Middle frontal gyrus (tissue), 1 donor: Measurements from ENCODE around the gene MEF2D.

Source experiments
- DNase-seq: peaks from one replicate; pipeline ENCODE4 v3.0.0-alpha.2; 2015; ENCODE audit warnings: low spot score; ENCODE audit errors: extremely low spot score

Gene MEF2D

DNA sequence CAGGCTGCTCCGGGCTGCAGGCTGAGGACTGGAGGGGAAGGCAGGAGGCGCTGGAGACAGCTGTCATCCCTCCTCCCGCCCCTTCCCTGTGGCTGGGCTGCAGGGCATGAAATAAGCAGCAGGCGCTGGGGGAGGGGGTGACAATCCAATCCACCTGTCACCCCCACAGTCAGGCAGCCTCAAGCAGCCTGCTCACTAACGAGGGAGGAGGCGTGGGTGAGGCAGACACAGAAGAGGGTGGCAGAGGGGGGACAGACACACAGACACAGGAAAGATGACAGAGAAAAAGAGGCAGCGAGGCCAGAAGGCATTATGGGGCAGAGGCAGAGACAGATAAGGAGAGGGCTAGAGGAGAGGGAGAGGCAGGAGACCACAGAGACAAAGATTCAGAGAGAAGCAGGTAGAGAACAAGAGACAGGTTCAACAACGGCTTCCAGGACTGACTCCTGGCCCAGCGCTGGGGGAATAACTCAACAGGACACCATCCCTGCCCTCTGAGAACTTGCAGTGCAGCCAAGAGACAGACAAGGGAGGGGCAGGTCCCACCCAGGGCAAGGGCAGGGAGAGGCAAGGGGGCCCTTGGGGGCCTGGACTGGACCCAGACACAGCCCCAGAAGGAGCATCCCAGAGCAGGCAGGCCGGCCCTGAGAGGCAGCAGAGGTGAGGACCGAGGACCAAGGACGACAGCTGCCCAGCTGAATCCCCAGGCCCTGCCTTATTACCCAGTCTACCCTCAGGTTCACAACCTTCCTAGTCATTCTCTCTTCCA lies 11.2 kb downstream of the MEF2D start:
- no peak for DNase-seq

DNA sequence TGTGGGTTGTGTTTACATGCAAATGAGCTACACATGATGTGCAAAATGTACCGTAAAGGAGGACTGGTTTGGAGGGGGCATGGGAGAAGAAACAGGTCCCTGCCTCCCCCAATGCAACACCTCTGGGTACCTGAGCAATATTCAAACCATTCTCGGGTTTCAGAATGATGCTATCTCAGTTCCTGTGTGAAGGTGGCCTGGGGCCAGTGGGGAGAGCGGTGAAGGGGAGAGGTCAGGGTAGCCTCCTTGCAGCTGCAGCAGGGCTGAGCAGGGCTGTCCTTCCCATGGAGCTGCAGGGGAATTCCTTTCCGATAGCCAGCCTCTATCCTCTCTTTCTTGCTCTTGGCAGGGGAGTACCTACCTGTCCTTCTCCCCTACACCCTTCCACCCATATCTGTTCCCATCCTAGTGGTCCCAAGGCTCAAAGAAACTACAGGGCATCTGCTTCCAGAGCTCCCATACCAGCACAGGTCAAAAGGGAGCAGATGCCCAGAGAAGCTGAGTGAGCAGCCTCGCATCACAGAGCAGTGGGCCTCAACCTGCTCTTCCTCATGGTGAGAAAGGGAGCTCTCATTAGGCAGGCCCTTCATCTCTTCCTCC lies 11.9 kb downstream of the MEF2D start:
- DNase-seq = no peak

DNA sequence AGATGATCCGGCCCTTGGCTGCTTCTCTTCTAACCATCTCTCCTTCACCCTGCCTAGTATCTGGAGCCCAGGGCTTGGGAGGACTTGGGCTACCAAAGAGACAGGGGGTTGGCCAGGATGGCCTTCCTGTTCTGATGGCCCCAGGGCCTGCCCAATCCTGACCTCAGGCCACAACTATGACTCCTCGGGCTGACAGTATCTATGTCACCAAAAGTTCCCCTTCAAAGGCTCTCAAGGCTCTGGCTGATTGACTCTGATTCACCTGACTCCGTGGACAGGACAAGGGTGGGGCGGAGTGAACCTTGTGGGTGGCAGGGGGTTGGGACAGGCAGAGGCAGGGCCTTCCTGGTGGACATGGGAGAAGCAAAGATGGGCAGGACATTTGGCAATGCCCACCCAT lies 12.7 kb downstream of the MEF2D start:
- no peak for DNase-seq

DNA sequence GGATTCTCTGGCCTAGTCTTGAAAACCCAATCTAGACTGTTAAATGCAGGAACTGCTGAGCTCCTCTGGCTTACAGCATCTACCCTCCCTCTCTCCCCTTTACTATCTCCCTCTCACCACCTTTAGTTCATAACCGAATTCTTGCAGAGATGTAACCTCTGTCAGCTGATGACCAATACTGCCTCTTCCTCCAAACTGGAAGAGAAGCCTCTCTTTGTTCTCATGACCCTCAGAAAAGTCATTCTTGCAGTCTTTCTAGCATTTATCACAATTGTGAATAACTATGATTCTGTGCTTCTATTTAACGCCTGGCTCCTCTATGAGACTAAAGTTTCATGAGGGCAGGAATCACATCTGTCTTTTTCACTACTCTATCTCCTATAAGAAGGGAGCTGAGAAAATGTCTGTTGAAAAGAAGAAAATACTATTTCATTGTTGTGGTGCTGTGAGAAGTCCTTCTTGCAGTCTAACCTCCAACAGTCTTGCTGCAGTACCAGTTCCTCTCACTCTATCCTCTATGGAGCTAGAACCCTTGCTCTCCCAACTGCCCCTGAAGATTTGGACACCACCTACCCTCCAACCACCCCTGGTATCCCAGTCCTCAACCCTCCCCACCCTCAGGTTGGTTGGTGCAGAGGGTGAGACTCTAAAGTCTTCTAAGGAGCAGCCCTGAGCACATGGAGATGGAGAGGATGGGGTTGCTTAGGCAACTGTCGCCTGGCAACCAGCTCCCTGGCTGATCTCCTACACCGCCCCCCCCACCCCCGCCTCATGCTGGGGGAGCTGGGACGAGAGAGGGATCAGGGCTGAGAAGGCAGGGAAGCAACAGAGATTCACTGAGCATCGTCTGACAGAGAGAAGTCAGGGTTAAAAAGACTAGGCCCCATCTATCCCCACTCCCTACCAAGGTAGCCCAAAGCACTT lies 13.9 kb downstream of the MEF2D start:
- no peak for DNase-seq

DNA sequence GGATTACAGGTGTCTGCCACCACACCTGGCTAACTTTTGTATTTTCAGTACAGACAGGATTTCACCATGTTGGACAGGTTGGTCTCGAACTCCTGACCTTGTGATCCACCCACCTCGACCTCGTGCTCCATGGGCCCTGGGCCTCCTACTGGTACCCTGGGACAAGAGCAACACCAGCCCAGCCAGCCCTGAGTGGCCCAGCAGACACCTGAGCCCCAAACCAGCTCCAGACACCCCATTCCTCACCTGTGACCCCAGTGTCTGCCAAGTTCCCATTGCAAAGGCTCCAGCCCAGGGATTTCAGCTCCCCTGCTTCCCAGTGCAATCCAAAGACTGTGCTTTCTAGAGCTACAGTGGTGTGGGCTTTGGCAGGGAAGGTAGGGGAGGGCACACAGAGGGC lies 14.6 kb downstream of the MEF2D start:
- DNase-seq = no peak

DNA sequence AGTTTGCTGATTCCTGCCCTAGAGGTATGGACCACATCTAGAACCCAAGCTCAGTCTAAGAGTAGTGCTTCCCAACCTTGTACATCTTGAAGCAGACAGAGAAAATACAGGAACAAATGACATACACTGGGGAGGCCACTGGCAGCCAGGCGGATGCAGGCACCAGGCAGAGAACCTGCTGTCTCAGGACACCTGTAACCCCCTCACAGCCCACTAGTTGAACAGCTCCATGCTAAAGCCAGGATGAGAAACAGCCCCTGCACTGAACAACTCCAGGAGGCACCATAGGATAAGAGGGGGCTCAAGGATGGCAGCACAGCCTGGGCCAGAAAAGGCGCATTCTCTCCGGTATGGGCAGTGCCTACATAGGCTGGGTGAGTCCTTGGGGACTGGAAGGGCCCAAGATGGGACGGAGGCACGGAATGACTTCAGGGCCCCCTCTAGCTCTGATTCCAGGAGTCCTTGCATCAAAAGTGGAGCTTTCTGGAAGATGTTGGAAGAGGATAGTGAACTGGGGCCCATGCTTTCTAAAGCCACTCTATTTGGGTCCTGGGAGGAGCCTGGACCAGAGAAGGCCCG lies 16.0 kb downstream of the MEF2D start:
- DNase-seq = no peak

DNA sequence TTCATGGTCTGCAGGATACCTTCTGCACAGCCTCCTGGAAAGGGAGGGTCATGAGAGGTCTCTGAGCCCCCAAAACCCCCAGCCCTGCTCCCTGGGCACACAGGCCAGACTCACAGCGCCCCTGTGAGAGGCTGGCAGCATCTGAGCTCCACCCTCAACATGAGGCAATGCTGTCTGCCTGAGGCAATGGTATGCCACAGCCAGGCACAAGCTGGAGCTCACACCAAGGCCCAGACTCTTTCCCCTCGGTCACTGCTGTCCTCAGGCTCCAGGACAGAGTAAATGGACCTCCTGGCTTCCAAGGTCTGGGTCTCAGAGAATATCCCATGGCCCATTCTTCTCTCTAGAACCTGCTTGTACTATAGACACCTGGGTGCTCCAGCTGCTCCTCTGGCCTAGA lies 17.2 kb downstream of the MEF2D start:
- DNase-seq = no peak

DNA sequence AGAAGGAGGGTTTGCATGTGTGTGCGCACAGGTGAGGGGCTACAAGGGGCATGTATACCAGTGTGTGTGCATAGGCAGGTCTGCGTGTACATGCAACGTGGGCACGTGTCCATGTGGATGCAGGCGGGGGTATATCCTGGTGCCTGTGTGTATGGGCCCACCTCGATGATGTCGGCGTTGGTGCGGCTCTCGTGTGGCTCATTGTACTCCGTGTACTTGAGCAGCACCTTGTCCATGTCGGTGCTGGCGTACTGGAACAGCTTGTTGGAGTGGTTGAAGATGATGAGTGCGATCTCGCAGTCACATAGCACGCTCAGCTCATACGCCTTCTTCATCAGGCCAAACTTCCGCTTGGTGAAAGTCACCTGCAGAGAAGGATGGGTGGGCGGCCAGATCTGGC lies 18.3 kb downstream of the MEF2D start:
- no peak for DNase-seq

DNA sequence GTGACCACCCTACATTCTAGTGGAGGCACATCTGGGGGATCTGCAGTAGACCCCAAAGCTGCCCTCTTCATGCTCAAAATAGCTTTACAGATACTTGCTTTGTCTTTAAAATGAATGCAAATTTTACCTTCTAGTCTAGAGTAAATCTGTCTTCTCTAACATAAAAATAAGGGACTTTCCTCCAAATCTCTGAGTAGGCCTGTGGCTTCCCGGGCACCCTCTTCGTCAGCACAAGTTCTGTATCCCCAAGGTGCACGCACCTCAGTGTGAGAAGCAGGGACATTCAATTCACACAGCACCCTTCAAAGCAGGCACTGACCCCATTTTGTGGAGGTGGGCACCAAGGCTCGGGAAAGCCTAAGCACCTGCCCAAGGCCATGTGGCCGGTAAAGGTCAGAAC lies 19.0 kb downstream of the MEF2D start:
- DNase-seq = no peak

DNA sequence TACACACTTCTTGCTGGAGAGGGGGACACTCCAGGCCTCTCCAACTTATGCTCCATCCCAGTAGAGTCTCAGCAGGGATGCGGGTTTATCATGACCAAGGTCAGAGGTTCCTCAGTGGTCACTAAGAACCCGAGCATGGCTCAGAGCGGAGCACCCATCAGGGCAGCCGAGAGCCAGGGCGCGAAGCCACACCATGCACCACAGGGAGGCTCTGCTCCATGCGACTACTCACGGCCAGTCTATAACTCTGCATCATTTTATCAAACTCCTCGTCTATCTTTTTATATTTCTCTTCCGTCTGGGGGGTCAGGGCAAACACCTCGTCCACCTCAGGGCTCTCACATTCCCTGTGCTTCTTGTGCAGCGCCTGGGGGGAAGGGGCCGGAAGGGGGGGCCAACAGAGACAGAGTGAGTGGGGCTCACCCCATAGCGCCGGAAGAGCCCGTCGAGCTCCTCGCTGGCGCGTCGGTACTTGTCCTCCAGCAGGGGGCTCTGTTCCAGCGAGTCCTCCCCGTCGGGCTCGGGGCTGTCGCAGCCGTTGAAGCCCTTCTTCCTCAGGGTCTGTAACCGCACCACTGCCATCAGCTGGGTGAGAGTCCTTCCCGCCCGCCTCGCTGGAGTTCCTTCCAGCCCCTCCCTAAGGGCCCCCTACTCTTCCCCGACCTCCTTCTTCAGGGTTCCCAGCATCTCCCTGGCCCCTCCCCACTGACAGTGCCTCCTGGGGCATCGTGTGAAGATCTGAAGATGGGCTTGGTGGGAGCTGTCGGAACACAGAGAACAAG lies 20.0 kb downstream of the MEF2D start:
- no peak for DNase-seq

DNA sequence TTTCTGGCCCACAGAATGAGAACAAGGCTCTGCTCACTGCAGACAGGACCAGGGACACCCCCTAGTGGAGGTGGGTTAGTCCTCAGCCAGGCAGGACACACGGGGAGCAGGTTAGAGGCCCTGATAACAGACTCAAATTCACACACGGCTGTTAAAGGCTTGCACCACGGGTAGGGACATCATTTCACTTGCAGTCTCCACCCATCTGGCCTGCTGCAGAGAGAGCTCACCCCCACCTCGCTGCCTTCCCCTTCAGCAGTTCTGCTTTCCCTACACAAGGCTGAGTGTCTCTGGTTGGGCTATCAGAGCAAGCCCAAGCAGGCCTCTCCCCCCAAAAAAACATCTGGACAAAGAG lies 20.6 kb downstream of the MEF2D start:
- no peak for DNase-seq

DNA sequence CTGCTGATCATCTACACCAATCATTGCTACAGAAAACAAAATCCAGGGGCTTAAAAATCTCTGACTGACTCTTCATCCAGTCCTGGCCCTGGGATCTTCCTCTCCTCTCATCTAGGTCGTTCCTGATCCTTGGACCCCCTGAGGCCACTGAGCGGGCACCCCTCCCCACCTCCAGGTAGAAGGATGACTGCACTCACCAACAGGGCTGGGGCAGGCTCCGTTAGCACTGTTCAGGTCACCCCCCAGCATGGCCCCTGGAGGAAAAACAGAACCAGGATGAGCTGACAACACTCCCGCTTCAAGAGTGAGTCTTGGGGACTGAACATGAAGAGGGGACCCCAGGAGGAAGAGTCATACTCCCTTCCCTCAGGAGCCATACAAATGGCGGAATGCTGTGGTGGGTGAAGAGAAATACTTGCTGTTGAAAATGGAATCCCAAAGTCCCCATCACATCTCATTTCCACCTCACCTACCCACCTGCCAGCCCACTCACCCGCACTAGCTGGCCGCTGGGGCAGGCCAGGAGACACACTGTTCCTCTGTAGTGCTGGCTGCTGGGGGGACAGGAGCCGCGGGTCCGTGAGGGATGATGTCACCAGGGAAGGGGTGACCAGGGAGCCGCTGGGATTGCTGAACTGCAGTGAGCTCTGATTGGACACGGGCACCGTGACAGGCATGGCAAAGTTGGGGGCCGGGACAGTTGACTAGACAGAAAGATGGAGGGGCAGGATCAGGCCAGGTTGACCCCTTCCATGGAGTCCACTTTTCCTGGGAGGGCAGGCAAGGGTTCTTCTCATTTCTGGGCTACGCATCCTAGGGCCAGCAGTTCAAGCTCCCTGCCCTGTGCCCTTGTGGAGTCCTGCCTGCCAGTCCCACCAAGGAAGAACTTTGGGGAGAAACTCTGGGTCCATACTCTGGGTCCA lies 21.2 kb downstream of the MEF2D start:
- no peak for DNase-seq

DNA sequence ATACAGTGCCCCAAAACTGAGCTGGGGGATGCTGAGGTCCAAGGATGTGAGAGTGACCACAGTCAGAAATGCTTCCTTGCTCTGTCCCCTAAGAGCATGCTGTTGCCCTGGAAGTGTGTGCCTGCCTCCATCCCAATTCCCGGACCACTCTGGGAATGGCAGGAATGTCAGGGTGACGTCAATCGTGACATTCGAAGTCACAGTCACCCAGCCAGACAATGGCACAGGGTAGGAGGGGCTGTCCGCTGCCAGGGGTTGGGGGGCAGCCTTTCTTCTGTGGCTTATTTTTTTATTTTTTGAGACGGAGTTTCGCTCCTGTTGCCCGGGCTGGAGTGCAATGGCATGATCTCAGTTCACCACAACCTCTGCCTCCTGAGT lies 22.3 kb downstream of the MEF2D start:
- DNase-seq = no peak

DNA sequence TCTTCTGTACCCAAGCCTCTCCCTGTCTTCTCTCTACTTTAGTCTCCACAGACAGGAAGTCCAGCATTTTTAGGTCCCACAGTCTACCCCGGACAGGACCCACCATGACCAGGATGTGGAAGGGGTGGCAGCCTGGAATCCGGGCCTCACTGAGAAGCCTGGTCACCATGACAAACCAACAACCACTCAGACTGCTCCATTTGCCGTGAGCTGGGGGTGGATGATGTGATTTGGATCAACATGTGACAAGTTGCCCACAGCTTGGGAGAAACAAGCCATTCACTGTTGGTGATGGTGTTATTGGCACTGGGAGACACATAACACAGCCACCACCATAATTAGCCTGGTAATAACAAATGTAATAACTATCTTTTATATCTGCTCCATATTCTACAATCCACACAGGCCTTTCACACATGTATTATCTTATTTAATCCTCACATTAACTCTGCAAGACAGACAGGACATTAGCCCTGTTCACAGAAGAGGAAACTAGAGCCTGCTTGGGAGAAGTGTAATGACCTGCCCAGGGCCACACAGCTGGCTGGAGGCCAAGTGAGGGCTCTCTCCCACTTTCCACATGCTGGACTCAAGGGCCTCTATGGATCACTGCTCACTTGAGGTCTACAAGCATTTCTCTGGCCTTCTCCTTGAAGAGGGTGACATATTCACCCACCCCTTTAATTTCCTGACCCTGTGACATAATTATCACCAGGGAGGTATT lies 22.9 kb downstream of the MEF2D start:
- no peak for DNase-seq

DNA sequence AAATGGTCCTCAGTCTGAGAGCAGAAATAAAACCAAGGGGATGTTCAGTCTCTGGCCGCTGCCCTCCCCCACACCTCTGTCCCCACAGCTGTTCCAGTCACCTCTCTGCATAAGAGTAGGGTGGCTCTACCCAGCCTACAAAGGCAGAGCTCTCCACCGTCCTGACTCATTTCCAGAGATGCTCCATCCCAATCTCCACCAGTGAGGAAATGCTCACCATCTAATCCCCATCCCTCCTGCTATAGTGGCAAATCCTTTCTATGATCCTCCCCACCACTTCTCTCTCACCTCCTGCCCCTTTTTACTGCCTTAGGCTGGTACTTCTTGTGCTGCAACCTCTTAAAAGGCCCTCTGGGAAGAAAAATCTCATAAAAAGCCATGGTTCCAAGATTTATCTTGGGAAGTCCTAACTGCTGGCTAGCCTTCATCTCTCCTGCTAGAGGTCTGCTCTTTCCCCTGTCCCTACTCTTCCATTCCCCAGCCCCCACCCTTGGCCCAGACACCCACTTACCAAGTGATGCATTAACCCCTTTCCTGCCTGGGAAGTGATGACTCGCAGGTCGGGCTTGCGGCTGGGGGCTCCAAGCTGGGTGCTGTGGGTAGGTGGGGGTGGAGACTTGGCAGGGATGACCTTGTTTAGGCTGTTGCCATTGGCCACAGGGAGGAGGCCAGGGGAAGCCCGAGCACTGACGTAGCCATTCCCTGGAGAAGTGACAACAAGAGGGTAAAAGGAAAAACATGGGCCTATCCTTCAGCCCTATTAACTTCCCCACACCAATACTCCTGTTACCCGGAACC lies 23.9 kb downstream of the MEF2D start:
- no peak for DNase-seq

DNA sequence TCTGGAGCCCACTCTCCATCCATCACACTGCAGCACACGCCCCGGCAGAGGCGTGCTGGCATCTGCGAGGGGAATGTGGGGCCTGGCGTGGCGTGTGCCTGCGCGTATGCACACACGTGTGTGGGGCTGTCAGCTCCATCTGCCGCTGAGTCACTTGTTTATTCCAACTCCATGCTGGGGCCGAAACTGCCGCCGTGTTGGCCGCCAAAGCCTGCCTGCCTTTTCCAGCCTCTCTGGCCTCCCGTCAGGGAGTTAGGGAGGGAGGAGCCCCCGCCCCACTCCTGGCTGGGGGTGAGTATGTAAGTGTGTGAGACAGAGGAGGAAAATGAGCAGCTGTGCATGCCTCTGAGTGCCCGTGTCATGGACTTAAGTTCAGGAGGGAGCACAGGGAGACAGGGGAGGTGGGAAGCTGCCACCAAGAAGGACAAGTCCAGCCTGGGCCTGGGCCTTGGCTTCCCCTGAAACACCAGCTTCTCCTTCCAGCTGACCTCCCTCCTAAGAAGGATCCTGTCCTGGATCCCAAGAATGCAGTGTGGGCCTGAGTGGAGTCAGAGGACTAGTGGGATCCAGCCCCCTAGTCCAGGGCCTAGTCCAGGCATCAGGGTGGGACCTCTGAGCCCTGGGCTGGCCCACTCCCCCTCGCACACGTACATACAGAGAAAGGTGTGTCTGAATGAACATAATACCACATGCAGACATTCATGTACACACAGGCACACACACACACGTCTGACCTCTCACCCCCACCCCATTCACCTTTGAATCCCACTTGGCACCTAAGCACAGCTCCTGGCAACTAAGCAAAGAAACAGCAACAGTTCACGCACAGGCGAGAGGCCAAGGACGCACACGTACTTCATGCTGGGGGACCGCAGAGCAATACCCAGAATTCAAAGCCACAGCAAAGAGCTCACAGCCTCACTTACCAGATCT lies 24.7 kb downstream of the MEF2D start:
- DNase-seq = peak; percentile 81

DNA sequence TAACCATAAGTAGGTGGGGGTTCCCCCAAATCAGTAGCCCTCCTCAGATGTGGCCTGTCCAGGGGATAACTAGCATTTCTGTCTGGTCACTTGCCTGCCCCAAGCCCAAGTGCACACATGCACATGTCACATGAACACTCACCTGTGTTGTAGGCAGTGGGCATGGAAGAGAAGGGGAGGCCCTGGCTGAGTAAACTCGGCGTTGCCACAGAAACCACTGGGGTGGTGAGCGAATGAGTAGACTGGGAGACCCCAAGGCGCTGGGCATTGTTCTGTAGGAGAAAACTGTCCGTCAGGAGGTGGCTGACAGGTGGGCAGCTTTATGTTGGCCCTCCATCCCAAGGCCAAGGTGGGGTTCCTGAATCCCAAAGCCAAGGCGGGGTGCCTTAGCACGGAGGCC lies 25.6 kb downstream of the MEF2D start:
- no peak for DNase-seq
